Stomach (tissue), 19 donors: ENCODE data around the gene CFLAR. TPM values are rescaled to one million over a fixed set of nuclear protein-coding genes. Genes with fewer than 3 reads are reported as not detected.

Experiments used
- DNase-seq, 2 donors: peaks; one replicate each; pipeline versions ENCODE4 v3.0.0 to v3.0.0-alpha.2; 2013 to 2019
- H3K27ac ChIP-seq, 5 donors: fragments of 200-600 bp in 4 of 5; sonication (generic) in 4 of 5; one replicate each; pipeline ENCODE4 v1.5.1; 2013 to 2019; ENCODE audit warnings: mild to moderate bottlenecking in 1 of 5, moderate library complexity in 1 of 5
- H3K27me3 ChIP-seq, 3 donors: fragments of 200-600 bp; sonication (generic); one replicate each; pipeline ENCODE4 v1.5.1; 2017 to 2019; ENCODE audit warnings: mixed run types in 1 of 3
- H3K36me3 ChIP-seq, 4 donors: fragments of 200-600 bp; sonication (generic); 1 replicate in 3 of 4; 2 replicates in 1 of 4; pipeline ENCODE4 v1.5.1; 2016 to 2019
- H3K4me1 ChIP-seq, 4 donors: fragments of 200-600 bp; sonication (generic); one replicate each; pipeline ENCODE4 v1.5.1; 2016 to 2019
- H3K4me3 ChIP-seq, 4 donors: fragments of 200-600 bp; sonication (generic) in 3 of 4; one replicate each; pipeline ENCODE4 v1.5.1; 2016 to 2019; ENCODE audit warnings: mild to moderate bottlenecking in 1 of 4
- H3K9me3 ChIP-seq, 4 donors: fragments of 200-600 bp; sonication (generic); one replicate each; pipeline ENCODE4 v1.5.1; 2016 to 2019
- EP300 ChIP-seq: sonication (generic); formaldehyde crosslinking; IDR thresholded peaks from one replicate; pipeline ENCODE4 v1.6.1; 2017; ENCODE audit warnings: antibody characterized with exemption
- POLR2A ChIP-seq, 4 donors: fragments of 450-650 bp; IDR thresholded peaks; one replicate each; pipeline ENCODE4 v1.6.1; 2016; ENCODE audit warnings: antibody characterized with exemption in 4 of 4, control low read depth in 2 of 4, mild to moderate bottlenecking in 1 of 4, moderate library complexity in 1 of 4
- POLR2AphosphoS5 ChIP-seq, 3 donors: sonication (generic); formaldehyde crosslinking; IDR thresholded peaks; one replicate each; pipeline ENCODE4 v1.6.1; 2016; ENCODE audit warnings: antibody characterized with exemption in 3 of 3
- WGBS, 5 donors: extraction: QIAGEN DNeasy Blood & Tissue Kit in 3 of 5; methylation state at CpG; one replicate each; pipeline versions ENCODE4 v1.1.5 to v1.1.7; 2013 to 2018; 5-methylcytosine and 5-hydroxymethylcytosine counted together
- intact Hi-C: fragments of 100-400 bp; cut with DNase I; formaldehyde crosslinking; loops from one replicate; pipeline ENCODE4 v1.15.1; 2023; ENCODE audit warnings: low total_unique reads
- long read RNA-seq, 10 donors: transcript quantifications; one replicate each; lab custom pipeline, GENCODE V29; 2026
- polyA plus RNA-seq, 3 donors: library from polyadenylated mRNA; stranded (reverse); fragments of 200-250 nt; gene quantifications; one replicate each; pipeline ENCODE4 v1.2.3, GENCODE V29; 2013
- total RNA-seq, 5 donors: library from RNA; depleted of rRNA; stranded (reverse); fragments of >200 nt; gene quantifications; one replicate each; pipeline versions ENCODE4 v1.1.0 to v1.2.3, GENCODE V29; 2014 to 2016
- TF ChIP-seq, protein P1 (sequence below), 7 experiments: fragments of 450-650 bp in 4 of 7; fragments of 200-600 bp in 3 of 7; sonication (generic) in 3 of 7; IDR thresholded peaks; one replicate each; pipeline ENCODE4 v1.5.1; 2016 to 2019; ENCODE audit warnings: antibody characterized with exemption in 7 of 7, control low read depth in 2 of 7, mild to moderate bottlenecking in 1 of 7
- donor health status: healthy with polysubstance abuse.
- donor health status: Bipolar disorder and iron deficiency.
- donor health status: healthy.

Gene CFLAR
- 100 to 1,000 TPM; 149 to 424 (median 247) TPM for total RNA-seq
- 10 to 100 TPM; 23.3 to 43.4 (median 24.1) TPM for polyA plus RNA-seq
- long read RNA-seq, donor 1, full-length matches to known transcripts: 3 of 3 reads
- long read RNA-seq, donor 1, partial matches to known transcripts: 0 of 3 reads
- long read RNA-seq, donor 1, other reads (novel, unspliced or antisense): 0 of 3 reads
- long read RNA-seq, donor 2, partial matches to known transcripts: 0 of 4 reads
- long read RNA-seq, donor 2, other reads (novel, unspliced or antisense): 0 of 4 reads
- long read RNA-seq, donor 3, full-length matches to known transcripts: 6 of 18 reads
- long read RNA-seq, donor 3, partial matches to known transcripts: 12 of 18 reads
- long read RNA-seq, donor 3, other reads (novel, unspliced or antisense): 0 of 18 reads
- long read RNA-seq, donor 4: 0 reads
- long read RNA-seq, donor 5, partial matches to known transcripts: 0 of 3 reads
- long read RNA-seq, donor 5, other reads (novel, unspliced or antisense): 0 of 3 reads
- long read RNA-seq, donor 6: 0 reads
- long read RNA-seq, donor 7, full-length matches to known transcripts: 1 of 1 reads
- long read RNA-seq, donor 7, partial matches to known transcripts: 0 of 1 reads
- long read RNA-seq, donor 7, other reads (novel, unspliced or antisense): 0 of 1 reads
- long read RNA-seq, donor 8, full-length matches to known transcripts: 8 of 20 reads
- long read RNA-seq, donor 8, partial matches to known transcripts: 12 of 20 reads
- long read RNA-seq, donor 8, other reads (novel, unspliced or antisense): 0 of 20 reads
- long read RNA-seq, donor 9, full-length matches to known transcripts: 6 of 6 reads
- long read RNA-seq, donor 9, partial matches to known transcripts: 0 of 6 reads
- long read RNA-seq, donor 9, other reads (novel, unspliced or antisense): 0 of 6 reads
- long read RNA-seq, donor 10, full-length matches to known transcripts: 4 of 4 reads
- long read RNA-seq, donor 10, partial matches to known transcripts: 0 of 4 reads
- long read RNA-seq, donor 10, other reads (novel, unspliced or antisense): 0 of 4 reads

DNA sequence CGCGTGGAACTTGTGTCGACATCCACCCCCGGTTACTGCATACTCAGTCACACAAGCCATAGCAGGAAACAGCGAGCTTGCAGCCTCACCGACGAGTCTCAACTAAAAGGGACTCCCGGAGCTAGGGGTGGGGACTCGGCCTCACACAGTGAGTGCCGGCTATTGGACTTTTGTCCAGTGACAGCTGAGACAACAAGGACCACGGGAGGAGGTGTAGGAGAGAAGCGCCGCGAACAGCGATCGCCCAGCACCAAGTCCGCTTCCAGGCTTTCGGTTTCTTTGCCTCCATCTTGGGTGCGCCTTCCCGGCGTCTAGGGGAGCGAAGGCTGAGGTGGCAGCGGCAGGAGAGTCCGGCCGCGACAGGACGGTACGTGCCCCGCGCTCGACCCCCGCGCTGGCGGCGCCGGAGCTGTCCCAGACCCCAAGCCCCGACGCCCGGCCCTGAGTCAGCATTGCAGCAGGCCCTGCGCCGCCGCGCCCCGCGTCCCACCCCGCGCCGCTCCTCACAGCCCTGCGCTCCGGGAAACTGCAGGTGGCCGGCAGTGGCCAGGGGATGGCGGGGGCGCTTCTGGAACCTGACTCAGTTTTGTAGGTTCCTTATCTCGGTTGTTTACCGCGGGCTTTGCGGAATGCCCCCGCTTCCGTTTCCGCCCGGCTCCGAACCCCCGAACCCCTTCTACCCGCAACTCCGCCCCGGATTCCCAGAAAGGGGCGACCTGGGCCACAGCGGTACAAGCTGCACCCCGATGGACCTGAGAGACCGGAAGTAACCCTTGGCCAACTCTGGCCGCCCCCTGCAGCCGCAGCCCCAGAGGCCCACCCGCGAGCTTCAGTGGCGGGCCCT is at the start of gene CFLAR:
Gene CFLAR, plus strand, starts transcription at position 50 of the 844 bp plus-strand sequence. CDS start 13,702 bp downstream, outside the sequence.
- Histone ChIP-seq H3K27me3 (no peaks in the 10 kb centered on the region), H3K36me3 (peaks cover 0 to 3% (median 0%) of the 10 kb centered on the region in 4 donors), H3K4me3 (peak within 1 kb of the TSS; percentile 61 to 93 (median 80)), H3K27ac (peak within 1 kb of the TSS; percentile 98 to 100 (median 99)), H3K9me3 (no peaks in the 10 kb centered on the region), H3K4me1 (peaks cover 9 to 50% (median 39%) of the 10 kb centered on the region in 4 donors)
- peak; percentile 74 to 90 for DNase-seq
- WGBS, 5 donors: 0 to 1% (median 0%) methylated on average over 29 to 75 of the region's 75 CpGs
- intact Hi-C loops: no loop called here
- TF ChIP-seq POLR2A (IDR thresholded peaks at IDR 0.05) (peak in 2 of 4 donors; percentile 37 to 59), POLR2AphosphoS5 (IDR thresholded peaks at IDR 0.05) (peak; percentile 39 to 93 (median 92))
- TF ChIP-seq, protein P1, sequence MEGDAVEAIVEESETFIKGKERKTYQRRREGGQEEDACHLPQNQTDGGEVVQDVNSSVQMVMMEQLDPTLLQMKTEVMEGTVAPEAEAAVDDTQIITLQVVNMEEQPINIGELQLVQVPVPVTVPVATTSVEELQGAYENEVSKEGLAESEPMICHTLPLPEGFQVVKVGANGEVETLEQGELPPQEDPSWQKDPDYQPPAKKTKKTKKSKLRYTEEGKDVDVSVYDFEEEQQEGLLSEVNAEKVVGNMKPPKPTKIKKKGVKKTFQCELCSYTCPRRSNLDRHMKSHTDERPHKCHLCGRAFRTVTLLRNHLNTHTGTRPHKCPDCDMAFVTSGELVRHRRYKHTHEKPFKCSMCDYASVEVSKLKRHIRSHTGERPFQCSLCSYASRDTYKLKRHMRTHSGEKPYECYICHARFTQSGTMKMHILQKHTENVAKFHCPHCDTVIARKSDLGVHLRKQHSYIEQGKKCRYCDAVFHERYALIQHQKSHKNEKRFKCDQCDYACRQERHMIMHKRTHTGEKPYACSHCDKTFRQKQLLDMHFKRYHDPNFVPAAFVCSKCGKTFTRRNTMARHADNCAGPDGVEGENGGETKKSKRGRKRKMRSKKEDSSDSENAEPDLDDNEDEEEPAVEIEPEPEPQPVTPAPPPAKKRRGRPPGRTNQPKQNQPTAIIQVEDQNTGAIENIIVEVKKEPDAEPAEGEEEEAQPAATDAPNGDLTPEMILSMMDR (IDR thresholded peaks at IDR 0.05): no peak

DNA sequence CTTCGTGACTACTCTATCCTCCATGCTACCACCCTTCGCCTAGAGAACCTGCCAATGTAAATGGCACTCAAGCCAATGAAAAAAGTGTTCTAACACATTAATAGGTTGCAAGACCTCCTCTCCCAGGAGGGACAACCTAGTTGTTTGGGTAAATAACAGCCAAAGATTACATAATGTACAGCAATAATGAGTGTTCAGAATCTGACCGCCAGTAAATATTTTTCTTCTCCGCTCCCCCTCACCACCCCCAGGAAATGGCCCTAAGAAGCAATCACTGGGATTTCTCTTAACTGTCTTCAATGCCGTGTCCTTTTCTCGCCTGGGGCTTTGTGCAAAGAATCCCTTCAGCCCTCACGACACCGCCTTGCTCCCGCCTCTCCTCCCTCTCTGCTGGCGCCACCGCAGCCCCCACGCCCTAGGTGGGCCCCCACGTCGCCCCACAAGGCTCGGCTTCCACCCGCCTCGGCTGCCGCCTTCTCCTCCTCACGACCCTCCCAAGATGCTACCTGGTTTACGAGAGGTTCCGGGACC is 45.0 kb upstream of the CFLAR start:
- WGBS, 5 donors: 0 to 1% (median 0%) methylated on average over 21 of the region's 21 CpGs
- peak overlapping the region; percentile 74 to 99 (median 90) for H3K4me3 ChIP-seq
- DNase-seq: no peak
- H3K9me3 ChIP-seq: no peaks in the 10 kb centered on the region
- no peaks in the 10 kb centered on the region for H3K36me3 ChIP-seq
- no peaks in the 10 kb centered on the region for H3K27me3 ChIP-seq
- intact Hi-C loops: no loop called here
- H3K4me1 ChIP-seq: peaks cover 33 to 86% (median 56%) of the 10 kb centered on the region in 4 donors
- TF ChIP-seq, protein P1 (IDR thresholded peaks at IDR 0.05): no peak
- peak overlapping the region; percentile 85 to 92 (median 90) for H3K27ac ChIP-seq

DNA sequence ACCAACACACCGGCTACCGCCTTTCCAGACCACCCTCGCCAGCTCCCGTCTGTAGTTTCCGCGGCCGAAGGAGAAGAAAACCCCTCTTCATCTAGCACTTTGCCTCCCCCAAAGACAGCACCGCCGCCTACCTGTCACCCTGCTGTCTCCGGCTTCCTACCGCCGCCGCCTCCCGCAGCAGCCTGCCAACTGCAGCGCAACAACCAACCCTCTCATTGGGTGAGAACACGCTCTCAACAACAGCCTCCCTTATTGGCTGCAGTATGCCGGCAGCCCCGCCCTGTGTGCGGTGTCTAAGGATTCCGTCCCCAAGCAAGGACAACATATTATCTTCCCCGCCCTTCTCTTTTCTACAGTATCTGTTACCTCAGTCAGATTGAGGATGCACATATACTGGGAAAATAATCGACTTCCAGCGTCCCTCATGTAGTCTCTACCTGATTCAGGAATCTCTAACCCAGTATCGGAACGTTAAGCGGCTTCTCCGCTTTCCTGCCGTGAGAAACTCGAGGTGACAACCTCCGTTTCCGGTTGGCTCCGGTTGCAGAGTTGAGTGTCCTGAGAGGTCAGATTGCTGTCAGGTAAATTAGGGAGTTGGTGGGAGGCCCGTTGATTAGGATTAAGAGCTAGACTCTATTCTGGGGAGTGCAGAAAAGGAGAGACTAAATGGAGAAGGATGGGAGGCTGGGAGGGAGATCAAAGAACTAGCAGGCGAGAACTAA is 44.3 kb upstream of the CFLAR start, which contains the start of the genes HYCC2 and NDUFB3:
Gene HYCC2, minus strand, starts transcription at position 193 of the 722 bp plus-strand sequence. CDS start 47,662 bp downstream, outside the sequence.
Gene NDUFB3, plus strand, starts transcription at position 523 of the 722 bp plus-strand sequence. CDS start 6,882 bp downstream, outside the sequence.
- TF ChIP-seq EP300 (no peak), POLR2AphosphoS5 (IDR thresholded peaks at IDR 0.05) (peak; percentile 65 to 88 (median 85)), POLR2A (IDR thresholded peaks at IDR 0.05) (peak in 2 of 4 donors; percentile 52 to 77)
- TF ChIP-seq, protein P1 (IDR thresholded peaks at IDR 0.05): peak in 2 of 7 experiments; percentile 39 to 52
- intact Hi-C loops: no loop called here
- Histone ChIP-seq H3K27ac (peak within 1 kb of the TSS; percentile 85 to 92 (median 90)), H3K4me1 (peaks cover 33 to 83% (median 55%) of the 10 kb centered on the region in 4 donors), H3K4me3 (peak within 1 kb of the TSS; percentile 74 to 99 (median 90)), H3K27me3 (no peaks in the 10 kb centered on the region), H3K9me3 (no peaks in the 10 kb centered on the region), H3K36me3 (no peaks in the 10 kb centered on the region)
- 0 to 1% (median 0%) methylated on average over 32 to 34 of the region's 34 CpGs for WGBS, 5 donors
- peak; percentile 93 to 98 for DNase-seq
